GF-D8 (cell line): ENCODE data around the gene CKAP5.

Experiments used
- DNase-seq: peaks from one replicate; lab custom pipeline; 2025; lab: John Stamatoyannopoulos, UW

The CKAP5 gene

DNA sequence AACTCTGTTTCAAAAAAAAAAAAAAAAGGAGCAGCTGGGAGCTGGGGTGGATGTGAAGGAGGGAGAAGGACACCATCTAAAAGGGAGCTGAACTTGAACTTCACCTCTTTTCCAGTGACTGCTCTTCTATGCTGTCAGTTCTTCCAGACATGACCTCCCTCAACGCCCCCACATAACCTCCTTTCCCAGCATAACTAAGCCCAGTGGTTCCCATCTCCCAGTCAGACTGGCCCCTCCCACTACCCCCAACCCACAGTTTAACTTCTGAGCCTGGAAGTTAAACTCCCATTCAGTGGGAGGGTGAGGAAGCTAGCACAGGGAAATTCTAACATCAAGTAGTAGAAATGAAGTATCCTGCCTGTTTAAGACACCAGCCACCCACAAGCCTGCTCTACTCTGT, 147.5 kb downstream of the CKAP5 start:
- DNase-seq: no peak

DNA sequence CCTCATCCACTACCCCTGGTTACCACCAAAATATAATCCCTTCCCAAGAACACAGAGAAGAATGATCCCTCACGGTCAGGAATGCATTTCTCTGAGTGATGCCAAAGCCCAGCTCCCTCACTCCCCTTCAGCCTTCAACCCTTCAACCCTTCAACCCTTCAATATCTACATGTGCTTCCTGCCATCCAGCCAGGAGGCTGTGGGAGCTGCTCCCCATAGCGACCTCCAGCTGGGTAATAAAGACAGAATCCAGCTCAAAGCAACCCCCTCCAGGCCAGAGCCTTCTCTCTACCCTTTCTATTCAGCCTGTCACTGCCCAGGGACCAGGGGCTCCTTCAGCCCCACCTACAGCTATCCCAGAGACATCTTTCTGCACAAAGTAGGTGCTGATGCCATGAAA, 148.4 kb downstream of the CKAP5 start:
- DNase-seq: no peak

DNA sequence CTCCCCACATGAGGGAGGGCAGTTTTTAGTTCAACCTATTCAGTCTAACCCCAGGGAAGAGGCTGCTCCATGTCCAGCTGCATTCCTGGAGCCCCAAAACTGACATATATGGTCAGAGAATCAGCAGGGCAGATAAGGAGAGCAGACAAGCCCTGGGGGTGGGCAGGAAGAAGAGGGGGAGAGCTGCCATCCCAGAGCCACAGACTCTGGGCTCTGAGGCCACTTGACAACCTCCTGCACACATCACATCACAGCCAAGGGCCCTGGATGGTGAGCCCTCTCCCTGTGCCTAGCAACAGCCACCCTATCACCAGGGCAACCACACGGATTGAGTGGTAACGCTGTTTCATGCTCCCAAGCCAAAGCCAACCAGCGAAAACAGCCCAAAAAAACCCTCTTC, 148.8 kb downstream of the CKAP5 start:
- no peak for DNase-seq

DNA sequence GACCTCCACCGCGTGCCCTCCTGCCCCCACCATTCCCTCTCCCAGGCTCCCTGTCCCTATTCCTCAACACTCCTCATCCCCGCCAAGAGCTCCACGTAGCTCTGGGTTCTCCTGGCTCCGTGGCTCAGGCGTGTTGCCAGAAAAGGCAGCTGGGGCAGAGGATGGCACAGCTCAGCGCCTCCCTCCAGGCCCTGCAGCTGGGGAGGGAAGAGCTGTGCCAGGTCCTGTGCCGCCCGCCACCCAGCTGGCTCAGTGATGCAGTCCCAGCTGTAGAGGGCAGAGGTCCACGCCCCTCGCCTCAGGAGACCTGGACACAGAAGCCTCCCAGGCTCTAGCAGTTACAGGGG, 149.9 kb downstream of the CKAP5 start:
- DNase-seq: no peak

DNA sequence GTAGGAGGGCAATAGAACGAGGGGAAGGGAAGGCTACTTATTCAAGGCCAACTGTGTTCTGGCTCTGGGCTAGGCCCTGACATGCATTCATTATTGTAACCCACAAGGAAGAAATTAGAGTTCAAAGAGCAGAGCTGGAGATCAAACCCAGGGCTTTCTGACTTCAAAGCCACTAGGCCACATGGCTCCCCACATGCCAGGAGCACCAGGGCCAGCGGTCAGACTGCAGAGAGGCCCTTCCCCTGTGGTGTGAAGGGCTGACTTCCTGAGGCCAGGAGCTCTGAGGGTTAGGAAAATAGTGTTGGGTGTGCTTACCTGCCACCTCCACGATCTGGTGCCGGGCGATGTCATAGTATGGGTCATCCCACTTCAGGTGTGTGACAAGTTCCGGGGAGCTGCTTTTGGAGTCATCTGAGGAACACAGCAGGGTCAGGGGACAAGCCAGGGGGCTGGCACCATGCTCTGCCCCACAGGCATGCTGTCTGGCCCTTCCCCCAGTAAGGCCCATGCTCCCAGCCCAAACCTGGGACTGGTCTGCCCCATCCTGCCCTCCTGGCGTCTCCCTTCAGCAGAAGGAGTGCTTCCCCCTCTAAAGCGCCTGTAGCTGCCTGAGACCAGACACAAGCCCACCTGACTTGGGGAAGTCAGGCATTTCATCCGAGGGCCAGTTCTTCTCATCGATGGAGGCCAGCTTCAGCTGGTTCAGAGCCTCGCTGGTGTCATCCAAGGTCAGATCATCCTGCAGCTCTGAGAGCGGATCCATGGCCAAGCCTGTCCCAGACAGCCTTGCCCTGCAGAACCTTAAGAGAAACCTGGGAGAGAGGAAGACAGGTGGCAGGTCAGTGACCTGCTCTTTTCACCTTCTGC, 150.5 kb downstream of the CKAP5 start:
- DNase-seq: no peak

DNA sequence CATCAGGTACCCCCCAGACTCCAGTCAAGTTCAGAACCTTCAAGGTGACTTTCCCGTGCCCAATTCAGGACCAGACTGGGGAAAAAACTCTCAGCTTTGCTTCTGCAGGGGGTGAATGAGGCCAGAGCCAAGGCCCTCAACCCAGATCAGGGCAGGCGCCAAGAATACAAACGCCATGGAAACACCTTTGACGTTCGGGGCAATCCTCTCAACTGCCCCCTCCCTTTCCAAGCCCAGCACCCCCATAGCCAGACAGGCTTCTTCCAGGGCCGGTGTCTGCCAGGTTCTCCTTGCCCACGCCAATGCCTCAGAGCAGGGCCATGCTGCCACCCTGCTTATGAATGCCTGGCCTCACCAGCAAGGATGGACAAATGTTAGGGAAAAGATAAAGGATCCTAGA, 151.5 kb downstream of the CKAP5 start:
- no peak for DNase-seq

DNA sequence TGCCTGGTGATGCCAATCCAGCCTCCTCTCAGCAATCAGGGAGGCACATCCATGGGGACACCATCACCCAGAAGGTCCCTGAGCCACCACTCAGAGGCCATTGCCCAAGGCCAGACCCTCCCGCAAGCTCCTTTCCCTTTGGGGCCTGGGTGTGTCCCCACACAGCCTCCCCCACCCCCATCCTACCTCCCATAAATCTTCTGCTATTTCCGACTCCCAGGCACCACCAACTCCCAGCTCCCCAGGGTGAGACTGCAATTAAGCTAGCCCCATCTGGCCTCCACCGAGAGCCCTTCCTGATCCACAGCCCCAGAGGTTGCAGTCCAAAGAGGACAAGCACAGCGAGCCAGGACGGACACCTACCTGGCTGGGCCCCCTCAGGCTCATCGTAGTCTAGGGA, 152.0 kb downstream of the CKAP5 start:
- no peak for DNase-seq

DNA sequence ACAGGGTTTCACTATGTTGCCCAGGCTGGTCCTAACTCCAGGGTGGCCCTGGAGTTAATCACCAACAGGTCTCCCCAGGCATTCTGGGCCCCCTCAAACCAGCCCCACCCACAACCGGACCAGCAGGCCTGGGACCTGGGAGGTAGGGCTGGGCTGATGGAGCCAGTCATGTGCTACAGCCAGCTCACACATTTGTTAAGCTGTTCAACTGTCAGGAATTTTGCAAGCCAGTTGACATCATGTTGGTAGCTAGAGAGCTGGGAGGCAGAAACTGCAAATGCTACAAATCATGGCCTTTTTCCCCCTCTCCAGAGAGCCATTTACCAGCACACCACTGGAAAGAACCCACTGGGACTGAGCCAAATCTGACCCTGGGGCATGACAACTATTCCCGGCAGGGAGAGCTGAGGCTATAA, 152.5 kb downstream of the CKAP5 start:
- DNase-seq: no peak
